HepG2 (cell line): Measurements from ENCODE around the gene ZC3H14. TPM values are rescaled to one million over a fixed set of nuclear protein-coding genes. Genes with fewer than 3 reads are reported as not detected.

Experiments used
- CEBPB ChIP-seq: IDR thresholded peaks from 2 replicates; pipeline ENCODE4 v1.6.1; 2011; ENCODE audit warnings: low read depth, low read length, improper control_type of control experiment, borderline replicate concordance
- HNRNPK ChIP-seq: fragments of 200-400 bp; formaldehyde crosslinking; IDR thresholded peaks from 2 replicates; pipeline ENCODE4 v1.6.1; 2018; ENCODE audit warnings: low read length, low read depth, moderate library complexity, mild to moderate bottlenecking; ENCODE audit not compliant: poor library complexity, severe bottlenecking
- KMT2B ChIP-seq: IDR thresholded peaks from 2 replicates; pipeline ENCODE4 v1.6.1; 2016; ENCODE audit warnings: missing genetic modification reagents, missing compliant biosample characterization
- MZF1 ChIP-seq: sonication (generic); formaldehyde crosslinking; IDR thresholded peaks from 2 replicates; pipeline ENCODE4 v1.8.1; 2023; ENCODE audit warnings: mild to moderate bottlenecking, missing genetic modification reagents, borderline replicate concordance
- NRL ChIP-seq: sonication (generic); formaldehyde crosslinking; IDR thresholded peaks from 2 replicates; pipeline ENCODE4 v1.5.0; 2020; ENCODE audit warnings: missing genetic modification reagents, mild to moderate bottlenecking, moderate library complexity, borderline replicate concordance
- PITX1 ChIP-seq: sonication (generic); formaldehyde crosslinking; IDR thresholded peaks from 2 replicates; pipeline ENCODE4 v1.5.1; 2020; ENCODE audit warnings: mild to moderate bottlenecking, missing genetic modification reagents
- POLR2A ChIP-seq, 2 experiments: IDR thresholded peaks; 2 replicates each; pipeline ENCODE4 v1.6.1; 2011; ENCODE audit warnings: low read depth in 2 of 2, low read length in 2 of 2, mild to moderate bottlenecking in 1 of 2, moderate library complexity in 1 of 2; ENCODE audit not compliant: insufficient read depth in 1 of 2
- SIX4 ChIP-seq: sonication (generic); formaldehyde crosslinking; IDR thresholded peaks from 2 replicates; pipeline ENCODE4 v1.4.0; 2020; ENCODE audit warnings: missing genetic modification reagents
- SKI ChIP-seq: fragments of 450-650 bp; IDR thresholded peaks from one replicate; pipeline ENCODE4 v1.6.1; 2018; ENCODE audit warnings: mild to moderate bottlenecking; ENCODE audit not compliant: partially characterized antibody
- SMYD3 ChIP-seq: sonication (generic); formaldehyde crosslinking; IDR thresholded peaks from 2 replicates; pipeline ENCODE4 v1.8.1; 2023; ENCODE audit warnings: mild to moderate bottlenecking, missing genetic modification reagents
- ZGPAT ChIP-seq: IDR thresholded peaks from 2 replicates; pipeline ENCODE4 v1.6.1; 2016; ENCODE audit warnings: mild to moderate bottlenecking
- ZMAT3 ChIP-seq: sonication (generic); formaldehyde crosslinking; conservative IDR thresholded peaks from 2 replicates; pipeline ENCODE4 v1.7.0; 2021; ENCODE audit warnings: missing genetic modification reagents
- ZNF430 ChIP-seq: sonication (generic); formaldehyde crosslinking; IDR thresholded peaks from 2 replicates; pipeline ENCODE4 v1.9.0; 2021; ENCODE audit warnings: mild to moderate bottlenecking, missing genetic modification reagents
- ZNF513 ChIP-seq: sonication (generic); formaldehyde crosslinking; conservative IDR thresholded peaks from 2 replicates; pipeline ENCODE4 v1.5.0; 2020; ENCODE audit warnings: missing genetic modification reagents
- ZNF570 ChIP-seq: sonication (generic); formaldehyde crosslinking; IDR thresholded peaks from 2 replicates; pipeline ENCODE4 v1.4.0; 2020; ENCODE audit warnings: mild to moderate bottlenecking, missing genetic modification reagents, borderline replicate concordance
- ZNF687 ChIP-seq: sonication (generic); formaldehyde crosslinking; IDR thresholded peaks from 2 replicates; pipeline ENCODE4 v1.5.1; 2020; ENCODE audit warnings: mild to moderate bottlenecking, missing genetic modification reagents, moderate library complexity
- ZNF710 ChIP-seq: sonication (generic); formaldehyde crosslinking; IDR thresholded peaks from 2 replicates; pipeline ENCODE4 v1.5.0; 2020; ENCODE audit warnings: mild to moderate bottlenecking, missing genetic modification reagents, borderline replicate concordance
- ZNF720 ChIP-seq: sonication (generic); formaldehyde crosslinking; IDR thresholded peaks from 2 replicates; pipeline ENCODE4 v1.4.0; 2020; ENCODE audit warnings: missing genetic modification reagents
- ZNF75D ChIP-seq: sonication (generic); formaldehyde crosslinking; IDR thresholded peaks from 2 replicates; pipeline ENCODE4 v1.8.1; 2023; ENCODE audit warnings: missing genetic modification reagents, mild to moderate bottlenecking, borderline replicate concordance
- ZNF766 ChIP-seq: sonication (generic); formaldehyde crosslinking; IDR thresholded peaks from 2 replicates; pipeline ENCODE4 v1.5.0; 2020; ENCODE audit warnings: missing genetic modification reagents, borderline replicate concordance
- polyA plus RNA-seq, 8 experiments: library from polyadenylated mRNA; depleted of rRNA in 3 of 8; stranded (reverse) in 7 of 8; unstranded in 1 of 8; fragments of >200 nt; fragmentation: Illumina TruSeq in 4 of 8; extraction: Trizol in 4 of 8; gene quantifications; 2 replicates each; pipeline versions ENCODE4 v1.2.1 to v1.2.3, GENCODE V29; 2011 to 2016; ENCODE audit warnings: low read depth in 4 of 8, missing spikeins in 1 of 8, mixed read lengths in 1 of 8; ENCODE audit not compliant: insufficient read depth in 1 of 8
- total RNA-seq, 5 experiments: library from RNA; depleted of rRNA; stranded (reverse); fragments of >200 nt; fragmentation: Illumina TruSeq; extraction: Trizol; gene quantifications; 2 replicates each; pipeline ENCODE4 v1.2.3, GENCODE V29; 2016; ENCODE audit warnings: low read depth in 1 of 5

ZC3H14 gene
- total and polyA plus RNA-seq, 2 of the 13 experiments (the other 11 are each of a cell fraction or from before 2014, with no cell fraction given), result 65.1 to 67.5 TPM

- peak; percentile 91 for TF ChIP-seq ZGPAT
- no peak for TF ChIP-seq ZNF720 (CRISPR knock-in tag)
- TF ChIP-seq ZNF75D (CRISPR knock-in tag), result no peak
- TF ChIP-seq MZF1 (CRISPR knock-in tag), result no peak
- TF ChIP-seq CEBPB, result no peak
- no peak for TF ChIP-seq HNRNPK
- no peak; the same call in 1 of the 2 replicates for TF ChIP-seq ZNF570 (CRISPR knock-in tag)
- peak; percentile 66; the same call in 1 of the 2 replicates for TF ChIP-seq ZNF430
- peak; percentile 87 for TF ChIP-seq ZNF710
- TF ChIP-seq NRL (CRISPR knock-in tag), result peak; percentile 80; the same call in 1 of the 2 replicates
- TF ChIP-seq ZNF513 (CRISPR knock-in tag), result no peak
- no peak for TF ChIP-seq PITX1
- no peak for TF ChIP-seq SIX4
- TF ChIP-seq ZNF687 (CRISPR knock-in tag), result peak; percentile 93
- no peak for TF ChIP-seq SKI
- peak; percentile 87 to 91 for TF ChIP-seq POLR2A (IDR thresholded peaks at IDR 0.05; ENCODE audit: insufficient read depth in 1 of 2, low read depth in 2 of 2, low read length in 2 of 2)
- peak; percentile 68; the same call in 1 of the 2 replicates for TF ChIP-seq KMT2B
- no peak for TF ChIP-seq SMYD3 (CRISPR knock-in tag)
- no peak for TF ChIP-seq ZNF766 (CRISPR knock-in tag)
- TF ChIP-seq ZMAT3, result peak; percentile 88
Observed at GRCh38 chr14:88562831-88563686, at the start of gene ZC3H14 (continued).
